BLaER1 treated with 17β-estradiol and CSF1 and Interleukin-3, amounts not matched to agents 10 nM and 100 nM (cell line): ENCODE data around the gene KIF5A.

Experiments
- H3K27ac ChIP-seq, 11 experiments: shearing (Covaris generic); formaldehyde crosslinking; 2 replicates each; pipeline ENCODE4 v1.8.1; 2022
- H3K27me3 ChIP-seq, 11 experiments: shearing (Covaris generic); formaldehyde crosslinking; 2 replicates each; pipeline ENCODE4 v1.8.1; 2022
- H3K36me3 ChIP-seq, 11 experiments: shearing (Covaris generic); formaldehyde crosslinking; 2 replicates each; pipeline ENCODE4 v1.8.1; 2022
- H3K4me1 ChIP-seq, 10 experiments: shearing (Covaris generic); formaldehyde crosslinking; 2 replicates each; pipeline ENCODE4 v1.8.1; 2022
- H3K4me2 ChIP-seq, 11 experiments: shearing (Covaris generic); formaldehyde crosslinking; 2 replicates each; pipeline ENCODE4 v1.8.1; 2022
- H3K4me3 ChIP-seq, 10 experiments: shearing (Covaris generic); formaldehyde crosslinking; 2 replicates each; pipeline ENCODE4 v1.8.1; 2022
- H3K9ac ChIP-seq, 11 experiments: shearing (Covaris generic); formaldehyde crosslinking; 2 replicates each; pipeline ENCODE4 v1.8.1; 2022
- H3K9me3 ChIP-seq, 11 experiments: shearing (Covaris generic); formaldehyde crosslinking; replicated peaks in 1 of 11; 2 replicates each; pipeline ENCODE4 v1.8.1; 2022
- H4K20me1 ChIP-seq, 11 experiments: shearing (Covaris generic); formaldehyde crosslinking; 2 replicates each; pipeline ENCODE4 v1.8.1; 2022
- Cebpa-rat ChIP-seq, 11 experiments: shearing (Covaris generic); IDR thresholded peaks; 2 replicates each; pipeline ENCODE4 v1.8.1; 2022

Gene KIF5A

GRCh38 chr12:57528831-57529555 is 20.9 kb upstream of the KIF5A start:
- no peak for TF ChIP-seq Cebpa-rat (IDR thresholded peaks at IDR 0.05)
- H3K4me1 ChIP-seq, result peaks cover 22 to 30% (median 28%) of the 10 kb centered on the region in 10 experiments
- no peaks in the 10 kb centered on the region for H3K27me3 ChIP-seq
- no peak overlapping the region for H3K4me3 ChIP-seq
- H3K4me2 ChIP-seq, result no peak overlapping the region
- no peak overlapping the region for H3K9ac ChIP-seq
- H3K27ac ChIP-seq, result no peak overlapping the region
- peaks cover 15 to 88% (median 44%) of the 10 kb centered on the region in 11 experiments; a peak in 18 of 22 replicates for H4K20me1 ChIP-seq
- peaks cover 91 to 99% (median 97%) of the 10 kb centered on the region in 11 experiments for H3K36me3 ChIP-seq
- H3K9me3 ChIP-seq, result no peaks in the 10 kb centered on the region

- no peak for TF ChIP-seq Cebpa-rat (IDR thresholded peaks at IDR 0.05)
Measured at GRCh38 chr12:57529831-57530230, 20.0 kb upstream of the KIF5A start.

GRCh38 chr12:57530396-57531142 is 19.3 kb upstream of the KIF5A start:
- Histone ChIP-seq H3K27ac (no peak overlapping the region), H3K9ac (peak overlapping the region in 2 of 11 experiments; percentile 7 to 20; a peak in 2 of 22 replicates), H3K4me1 (peaks cover 7 to 14% (median 12%) of the 10 kb centered on the region in 10 experiments; a peak in 17 of 20 replicates), H3K36me3 (peaks cover 96 to 99% (median 98%) of the 10 kb centered on the region in 11 experiments), H3K27me3 (no peaks in the 10 kb centered on the region), H3K9me3 (no peaks in the 10 kb centered on the region), H3K4me3 (no peak overlapping the region), H3K4me2 (no peak overlapping the region), H4K20me1 (peaks cover 7 to 85% (median 28%) of the 10 kb centered on the region in 11 experiments; a peak in 16 of 22 replicates)
- TF ChIP-seq Cebpa-rat (IDR thresholded peaks at IDR 0.05), result no peak

More at GRCh38 chr12:57529831-57530230, 20.0 kb upstream of the KIF5A start:
- Histone ChIP-seq H3K4me2 (no peak overlapping the region), H3K4me3 (no peak overlapping the region), H3K27ac (no peak overlapping the region), H3K36me3 (peaks cover 94 to 99% (median 98%) of the 10 kb centered on the region in 11 experiments), H3K4me1 (peaks cover 14 to 22% (median 20%) of the 10 kb centered on the region in 10 experiments), H3K9me3 (no peaks in the 10 kb centered on the region), H3K9ac (no peak overlapping the region), H3K27me3 (no peaks in the 10 kb centered on the region), H4K20me1 (peaks cover 7 to 85% (median 36%) of the 10 kb centered on the region in 11 experiments; a peak in 16 of 22 replicates)

DNA sequence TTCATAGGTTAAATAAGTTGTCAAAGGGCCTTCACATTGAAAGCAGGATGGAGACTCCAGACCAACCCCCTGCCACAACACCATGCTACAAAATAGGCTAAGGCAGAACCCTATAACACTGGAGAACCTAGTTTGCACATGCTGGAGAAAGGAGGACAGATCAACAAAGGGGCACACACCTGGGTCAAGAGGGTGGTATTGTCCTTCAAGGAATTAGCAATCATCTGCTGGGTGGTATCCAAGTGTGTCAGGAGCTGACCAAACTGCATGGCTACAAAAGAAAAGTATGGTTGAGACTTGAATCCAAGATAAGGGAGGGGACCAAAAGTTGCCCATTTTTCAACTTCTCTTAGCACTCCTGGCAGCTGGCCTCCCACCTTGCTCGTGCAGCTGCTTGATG is 18.0 kb upstream of the KIF5A start:
- no peak overlapping the region for H3K4me2 ChIP-seq
- peaks cover 0 to 3% (median under 1%) of the 10 kb centered on the region in 10 experiments; a peak in 4 of 20 replicates for H3K4me1 ChIP-seq
- no peak overlapping the region for H3K4me3 ChIP-seq
- no peak overlapping the region for H3K9ac ChIP-seq
- TF ChIP-seq Cebpa-rat (IDR thresholded peaks at IDR 0.05), result no peak
- H3K27ac ChIP-seq, result no peak overlapping the region
- no peaks in the 10 kb centered on the region for H3K27me3 ChIP-seq
- peaks cover 87 to 99% (median 97%) of the 10 kb centered on the region in 11 experiments for H3K36me3 ChIP-seq
- H4K20me1 ChIP-seq, result peaks cover 0 to 85% (median 18%) of the 10 kb centered on the region in 11 experiments; a peak in 16 of 22 replicates
- H3K9me3 ChIP-seq, result no peaks in the 10 kb centered on the region

GRCh38 chr12:57533108-57533507 is 16.7 kb upstream of the KIF5A start:
- no peak overlapping the region for H3K9ac ChIP-seq
- no peaks in the 10 kb centered on the region for H3K9me3 ChIP-seq
- TF ChIP-seq Cebpa-rat (IDR thresholded peaks at IDR 0.05), result no peak
- peaks cover 0 to 6% (median 0%) of the 10 kb centered on the region in 10 experiments; a peak in 1 of 20 replicates for H3K4me1 ChIP-seq
- no peak overlapping the region for H3K4me3 ChIP-seq
- H3K4me2 ChIP-seq, result no peak overlapping the region
- no peak overlapping the region for H3K27ac ChIP-seq
- H3K36me3 ChIP-seq, result peaks cover 78 to 99% (median 95%) of the 10 kb centered on the region in 11 experiments
- no peaks in the 10 kb centered on the region for H3K27me3 ChIP-seq
- peaks cover 0 to 80% (median 11%) of the 10 kb centered on the region in 11 experiments; a peak in 14 of 22 replicates for H4K20me1 ChIP-seq

DNA sequence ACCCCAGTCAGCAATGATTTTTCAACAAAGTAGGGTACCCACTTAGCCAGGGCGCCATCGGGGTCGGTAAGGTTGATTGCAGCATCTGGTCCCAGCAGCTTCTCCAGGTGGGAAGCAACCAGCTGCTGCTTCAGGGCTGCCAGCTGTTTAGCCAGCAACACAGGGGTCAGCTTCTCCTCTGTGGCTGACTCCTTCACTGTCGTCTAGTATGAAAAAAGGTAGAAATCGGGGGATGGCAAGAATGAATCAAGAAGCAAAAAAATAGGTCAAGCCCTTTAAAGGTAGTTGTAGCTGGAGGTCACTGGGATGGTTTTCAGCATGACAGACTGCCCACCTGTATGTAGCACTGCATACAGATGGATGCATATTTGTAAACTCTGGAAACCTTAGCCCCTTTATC is 15.6 kb upstream of the KIF5A start:
- Histone ChIP-seq H3K4me3 (no peak overlapping the region), H4K20me1 (peaks cover 0 to 79% (median 8%) of the 10 kb centered on the region in 11 experiments; a peak in 11 of 22 replicates), H3K4me1 (peaks cover 0 to 11% (median 0%) of the 10 kb centered on the region in 10 experiments; a peak in 2 of 20 replicates), H3K4me2 (no peak overlapping the region), H3K27ac (no peak overlapping the region), H3K36me3 (peaks cover 80 to 100% (median 94%) of the 10 kb centered on the region in 11 experiments), H3K9ac (no peak overlapping the region), H3K27me3 (no peaks in the 10 kb centered on the region), H3K9me3 (no peaks in the 10 kb centered on the region)
- no peak for TF ChIP-seq Cebpa-rat (IDR thresholded peaks at IDR 0.05)

- Histone ChIP-seq H3K9ac (no peak overlapping the region), H4K20me1 (peaks cover 0 to 75% (median 3%) of the 10 kb centered on the region in 11 experiments; a peak in 9 of 22 replicates), H3K36me3 (peaks cover 74 to 100% (median 92%) of the 10 kb centered on the region in 11 experiments), H3K9me3 (no peaks in the 10 kb centered on the region), H3K27me3 (no peaks in the 10 kb centered on the region), H3K4me1 (peaks cover 0 to 11% (median 0%) of the 10 kb centered on the region in 10 experiments; a peak in 2 of 20 replicates), H3K4me3 (no peak overlapping the region), H3K27ac (no peak overlapping the region), H3K4me2 (no peak overlapping the region)
- TF ChIP-seq Cebpa-rat (IDR thresholded peaks at IDR 0.05), result no peak
Measured at GRCh38 chr12:57534991-57535543, 14.8 kb upstream of the KIF5A start.

- no peaks in the 10 kb centered on the region for H3K27me3 ChIP-seq
- H3K4me2 ChIP-seq, result no peak overlapping the region
- H3K4me3 ChIP-seq, result no peak overlapping the region
- H3K27ac ChIP-seq, result no peak overlapping the region
- peaks cover 0 to 11% (median 0%) of the 10 kb centered on the region in 10 experiments; a peak in 3 of 20 replicates for H3K4me1 ChIP-seq
- TF ChIP-seq Cebpa-rat (IDR thresholded peaks at IDR 0.05), result no peak
- peaks cover 72 to 100% (median 91%) of the 10 kb centered on the region in 11 experiments for H3K36me3 ChIP-seq
- H3K9ac ChIP-seq, result no peak overlapping the region
- H3K9me3 ChIP-seq, result no peaks in the 10 kb centered on the region
- H4K20me1 ChIP-seq, result peaks cover 0 to 69% (median 0%) of the 10 kb centered on the region in 11 experiments; a peak in 9 of 22 replicates
Measured at GRCh38 chr12:57535764-57536596, 13.9 kb upstream of the KIF5A start.
